Ishikawa (cell line): ENCODE measurements around the gene LMAN1.

ENCODE experiments used
- EP300 ChIP-seq: IDR thresholded peaks from 2 replicates; pipeline ENCODE4 v1.6.1; 2012; ENCODE audit warnings: borderline replicate concordance
- TEAD4 ChIP-seq: IDR thresholded peaks from 2 replicates; pipeline ENCODE4 v1.6.1; 2012
- TF ChIP-seq, protein P1 (sequence below): IDR thresholded peaks from 2 replicates; pipeline ENCODE4 v1.6.1; 2012; ENCODE audit warnings: low read depth, mild to moderate bottlenecking
- TF ChIP-seq, protein P2 (sequence below): IDR thresholded peaks from 2 replicates; pipeline ENCODE4 v1.6.1; 2012

GRCh38 chr18:59352250-59352855 lies 6.7 kb downstream of the LMAN1 start:
- TF ChIP-seq, protein P1, sequence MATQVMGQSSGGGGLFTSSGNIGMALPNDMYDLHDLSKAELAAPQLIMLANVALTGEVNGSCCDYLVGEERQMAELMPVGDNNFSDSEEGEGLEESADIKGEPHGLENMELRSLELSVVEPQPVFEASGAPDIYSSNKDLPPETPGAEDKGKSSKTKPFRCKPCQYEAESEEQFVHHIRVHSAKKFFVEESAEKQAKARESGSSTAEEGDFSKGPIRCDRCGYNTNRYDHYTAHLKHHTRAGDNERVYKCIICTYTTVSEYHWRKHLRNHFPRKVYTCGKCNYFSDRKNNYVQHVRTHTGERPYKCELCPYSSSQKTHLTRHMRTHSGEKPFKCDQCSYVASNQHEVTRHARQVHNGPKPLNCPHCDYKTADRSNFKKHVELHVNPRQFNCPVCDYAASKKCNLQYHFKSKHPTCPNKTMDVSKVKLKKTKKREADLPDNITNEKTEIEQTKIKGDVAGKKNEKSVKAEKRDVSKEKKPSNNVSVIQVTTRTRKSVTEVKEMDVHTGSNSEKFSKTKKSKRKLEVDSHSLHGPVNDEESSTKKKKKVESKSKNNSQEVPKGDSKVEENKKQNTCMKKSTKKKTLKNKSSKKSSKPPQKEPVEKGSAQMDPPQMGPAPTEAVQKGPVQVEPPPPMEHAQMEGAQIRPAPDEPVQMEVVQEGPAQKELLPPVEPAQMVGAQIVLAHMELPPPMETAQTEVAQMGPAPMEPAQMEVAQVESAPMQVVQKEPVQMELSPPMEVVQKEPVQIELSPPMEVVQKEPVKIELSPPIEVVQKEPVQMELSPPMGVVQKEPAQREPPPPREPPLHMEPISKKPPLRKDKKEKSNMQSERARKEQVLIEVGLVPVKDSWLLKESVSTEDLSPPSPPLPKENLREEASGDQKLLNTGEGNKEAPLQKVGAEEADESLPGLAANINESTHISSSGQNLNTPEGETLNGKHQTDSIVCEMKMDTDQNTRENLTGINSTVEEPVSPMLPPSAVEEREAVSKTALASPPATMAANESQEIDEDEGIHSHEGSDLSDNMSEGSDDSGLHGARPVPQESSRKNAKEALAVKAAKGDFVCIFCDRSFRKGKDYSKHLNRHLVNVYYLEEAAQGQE, result no peak
- TF ChIP-seq EP300, result no peak
- TF ChIP-seq TEAD4, result no peak
- TF ChIP-seq, protein P2, sequence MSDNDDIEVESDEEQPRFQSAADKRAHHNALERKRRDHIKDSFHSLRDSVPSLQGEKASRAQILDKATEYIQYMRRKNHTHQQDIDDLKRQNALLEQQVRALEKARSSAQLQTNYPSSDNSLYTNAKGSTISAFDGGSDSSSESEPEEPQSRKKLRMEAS, result no peak
